SW 1271 (cell line): ENCODE data around the gene TYW3.

Experiments
- DNase-seq, 2 experiments: peaks; one replicate each; lab custom pipeline; 2025; lab: John Stamatoyannopoulos, UW

TYW3 gene

DNA sequence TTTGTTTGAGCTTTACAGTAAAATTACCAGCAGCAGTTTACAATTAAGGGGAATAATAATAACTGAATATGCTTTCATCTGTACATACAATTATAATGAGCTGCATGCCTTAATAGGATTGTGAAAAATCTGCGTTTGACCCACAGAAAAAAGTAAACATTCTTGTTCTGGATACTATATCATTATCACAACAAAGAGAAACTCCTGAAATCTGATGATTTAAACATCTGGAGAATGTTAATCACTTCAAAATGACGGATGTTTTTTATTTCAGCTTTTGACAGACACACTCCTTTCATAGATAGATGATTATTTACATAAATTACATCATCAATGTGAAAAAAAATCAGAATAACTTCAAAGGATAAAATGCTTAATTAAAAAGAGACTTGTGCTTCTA lies 58.5 kb downstream of the TYW3 start:
- no peak for DNase-seq

DNA sequence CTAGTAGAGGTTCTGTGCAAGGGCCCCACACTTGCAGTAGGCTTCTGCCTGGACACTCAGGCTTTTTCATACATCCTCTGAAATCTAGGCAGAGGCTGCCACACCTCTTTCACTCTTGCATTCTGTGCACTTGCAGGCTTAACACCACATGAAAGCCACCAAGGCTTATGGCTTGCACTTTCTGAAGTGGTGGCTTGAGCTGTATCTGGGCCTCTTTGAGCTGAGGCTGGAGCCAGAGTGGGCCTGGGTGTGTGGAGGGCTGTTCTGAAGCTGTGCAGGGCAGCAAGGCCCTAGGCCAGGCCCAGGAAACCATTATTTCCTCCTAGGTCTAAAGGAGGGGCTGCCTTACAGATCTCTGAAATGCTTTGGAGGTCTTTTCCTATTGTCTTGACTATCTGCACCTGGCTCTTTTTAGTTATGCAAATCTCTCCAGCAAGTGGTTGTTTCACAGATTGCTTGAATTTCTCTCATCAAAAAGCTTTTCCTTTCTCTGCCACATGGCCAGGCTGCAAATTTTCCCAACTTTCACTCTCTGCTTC lies 66.2 kb downstream of the TYW3 start:
- no peak for DNase-seq

DNA sequence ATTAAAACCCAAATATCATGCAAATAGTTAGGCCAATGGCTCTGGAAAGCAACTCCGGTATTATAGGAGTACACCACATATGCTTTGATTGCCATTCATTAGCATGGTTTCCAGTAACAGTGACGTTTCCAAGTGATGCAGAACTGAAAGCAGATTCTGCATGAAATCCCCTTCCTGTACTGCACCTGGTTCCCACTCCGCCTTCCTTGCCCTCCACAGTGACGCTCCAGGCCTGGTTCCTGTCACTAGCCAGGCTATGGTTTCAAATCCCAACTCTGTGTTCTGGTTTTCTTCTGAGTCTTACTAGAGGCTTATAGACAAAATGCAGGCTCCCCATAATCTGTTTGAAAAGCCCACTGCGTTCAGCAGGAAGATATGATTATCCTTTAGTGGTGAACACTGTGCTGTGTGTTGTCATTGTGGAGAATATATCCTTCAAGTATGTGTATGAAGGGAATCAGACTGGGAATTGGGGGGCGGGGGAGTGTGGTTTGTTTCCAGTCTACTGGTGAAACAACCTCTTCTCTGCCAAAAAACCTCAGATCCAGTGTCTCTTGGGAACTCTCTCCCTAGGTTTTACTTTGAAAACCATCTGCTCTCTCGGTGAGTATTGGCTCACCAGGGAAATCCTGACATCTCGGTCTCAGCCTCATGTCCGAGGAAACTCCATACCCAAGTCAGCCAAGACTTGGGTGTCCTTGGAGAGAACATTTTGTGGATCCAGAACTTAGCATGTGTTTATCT lies 78.7 kb downstream of the TYW3 start:
- no peak for DNase-seq

DNA sequence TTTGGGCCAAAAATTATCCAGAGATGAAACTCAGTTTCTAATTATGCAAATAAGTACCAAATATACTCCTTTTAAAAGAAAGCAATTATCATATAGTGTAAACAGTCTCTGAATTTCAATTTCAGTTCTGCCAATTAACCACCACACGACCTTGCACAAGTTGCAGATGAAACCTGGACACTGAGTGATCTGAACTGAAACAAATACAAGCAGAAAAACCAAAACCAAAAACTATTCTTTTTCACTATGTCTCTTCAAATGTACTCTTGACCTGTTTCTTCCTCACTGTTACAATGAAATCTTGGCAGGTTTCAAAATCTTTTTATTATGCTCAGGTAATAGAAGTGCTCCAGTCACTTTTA lies 79.2 kb downstream of the TYW3 start:
- no peak for DNase-seq
